DND-41 (cell line): ENCODE measurements around the gene CDK12.

ENCODE experiments used
- ATAC-seq: fragments of 200-7000 bp; cut with Tn5 transposase; 3 replicates; pipeline ENCODE4 v1.9.1; 2021; ENCODE audit warnings: low read depth; ENCODE audit not compliant: insufficient read depth
- DNase-seq: peaks from one replicate; pipeline ENCODE4 v3.0.0-alpha.2; 2020
- H2AFZ ChIP-seq: 2 replicates; pipeline ENCODE4 v1.6.0; 2012; ENCODE audit warnings: low read depth, low read length
- H3K27ac ChIP-seq: 2 replicates; pipeline ENCODE4 v1.5.1; 2012; ENCODE audit warnings: low read length, inconsistent platforms
- H3K27me3 ChIP-seq: fragments of 200-600 bp; sonication (generic); 2 replicates; pipeline ENCODE4 v1.6.0; 2012; ENCODE audit warnings: low read length, mild to moderate bottlenecking, inconsistent platforms; ENCODE audit not compliant: insufficient read depth, poor library complexity
- H3K36me3 ChIP-seq: 2 replicates; pipeline ENCODE4 v1.5.1; 2012; ENCODE audit warnings: low read length, inconsistent platforms; ENCODE audit not compliant: insufficient read depth
- H3K4me1 ChIP-seq: 2 replicates; pipeline ENCODE4 v1.5.1; 2012; ENCODE audit warnings: mild to moderate bottlenecking, low read length; ENCODE audit not compliant: insufficient read depth
- H3K4me2 ChIP-seq: 2 replicates; pipeline ENCODE4 v1.6.0; 2012; ENCODE audit warnings: mild to moderate bottlenecking, moderate library complexity, low read length, inconsistent platforms; ENCODE audit not compliant: insufficient read depth
- H3K4me3 ChIP-seq, 2 experiments: fragments of 200-600 bp in 1 of 2; shearing (Covaris generic) in 1 of 2; 2 replicates each; pipeline ENCODE4 v1.5.1; 2012 to 2016; ENCODE audit warnings: inconsistent platforms in 2 of 2, low read length in 2 of 2, mild to moderate bottlenecking in 2 of 2, low read depth in 1 of 2, moderate library complexity in 1 of 2
- H3K79me2 ChIP-seq: 2 replicates; pipeline ENCODE4 v1.6.0; 2012; ENCODE audit warnings: low read length, inconsistent platforms; ENCODE audit not compliant: insufficient read depth
- H3K9ac ChIP-seq: 2 replicates; pipeline ENCODE4 v1.6.0; 2012; ENCODE audit warnings: low read depth, mild to moderate bottlenecking, inconsistent platforms, low read length, moderate library complexity
- H3K9me3 ChIP-seq: 2 replicates; pipeline ENCODE4 v1.5.1; 2012; ENCODE audit warnings: low read length, moderate library complexity, mild to moderate bottlenecking, inconsistent platforms; ENCODE audit not compliant: insufficient read depth, severe bottlenecking
- H4K20me1 ChIP-seq: 2 replicates; pipeline ENCODE4 v1.6.0; 2012; ENCODE audit warnings: low read length; ENCODE audit not compliant: insufficient read depth
- EZH2 ChIP-seq: IDR thresholded peaks from 3 replicates; pipeline ENCODE4 v1.6.1; 2012; ENCODE audit warnings: borderline replicate concordance, low read depth, mild to moderate bottlenecking, moderate library complexity, low read length, inconsistent platforms; ENCODE audit not compliant: severe bottlenecking
- TF ChIP-seq, protein P1 (sequence below): IDR thresholded peaks from 2 replicates; pipeline ENCODE4 v1.5.1; 2012; ENCODE audit warnings: borderline replicate concordance, low read length, moderate library complexity, mild to moderate bottlenecking; ENCODE audit not compliant: poor library complexity, severe bottlenecking; ENCODE audit errors: extremely low read depth

The CDK12 gene

GRCh38 chr17:39547713-39548478, 86.6 kb downstream of the CDK12 start:
- ATAC-seq (peak; percentile 90), DNase-seq (peak; percentile 75)
- Histone ChIP-seq H3K4me1 (no peaks in the 10 kb centered on the region), H3K27me3 (no peaks in the 10 kb centered on the region), H3K4me2 (no peak overlapping the region), H3K27ac (no peak overlapping the region), H4K20me1 (no peaks in the 10 kb centered on the region), H3K36me3 (peaks cover 38% of the 10 kb centered on the region), H3K9ac (no peak overlapping the region), H3K79me2 (no peaks in the 10 kb centered on the region), H3K4me3 (no peak overlapping the region), H2AFZ (no peak overlapping the region), H3K9me3 (no peaks in the 10 kb centered on the region)
- TF ChIP-seq EZH2, result no peak
- TF ChIP-seq, protein P1, sequence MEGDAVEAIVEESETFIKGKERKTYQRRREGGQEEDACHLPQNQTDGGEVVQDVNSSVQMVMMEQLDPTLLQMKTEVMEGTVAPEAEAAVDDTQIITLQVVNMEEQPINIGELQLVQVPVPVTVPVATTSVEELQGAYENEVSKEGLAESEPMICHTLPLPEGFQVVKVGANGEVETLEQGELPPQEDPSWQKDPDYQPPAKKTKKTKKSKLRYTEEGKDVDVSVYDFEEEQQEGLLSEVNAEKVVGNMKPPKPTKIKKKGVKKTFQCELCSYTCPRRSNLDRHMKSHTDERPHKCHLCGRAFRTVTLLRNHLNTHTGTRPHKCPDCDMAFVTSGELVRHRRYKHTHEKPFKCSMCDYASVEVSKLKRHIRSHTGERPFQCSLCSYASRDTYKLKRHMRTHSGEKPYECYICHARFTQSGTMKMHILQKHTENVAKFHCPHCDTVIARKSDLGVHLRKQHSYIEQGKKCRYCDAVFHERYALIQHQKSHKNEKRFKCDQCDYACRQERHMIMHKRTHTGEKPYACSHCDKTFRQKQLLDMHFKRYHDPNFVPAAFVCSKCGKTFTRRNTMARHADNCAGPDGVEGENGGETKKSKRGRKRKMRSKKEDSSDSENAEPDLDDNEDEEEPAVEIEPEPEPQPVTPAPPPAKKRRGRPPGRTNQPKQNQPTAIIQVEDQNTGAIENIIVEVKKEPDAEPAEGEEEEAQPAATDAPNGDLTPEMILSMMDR, result peak; percentile 96

- no peaks in the 10 kb centered on the region for H3K9me3 ChIP-seq
- H3K36me3 ChIP-seq, result peaks cover 45% of the 10 kb centered on the region
- H3K4me3 ChIP-seq, result no peak overlapping the region
- ATAC-seq (no peak), DNase-seq (no peak)
- TF ChIP-seq, protein P1, result no peak
- no peak for TF ChIP-seq EZH2
- H4K20me1 ChIP-seq, result no peaks in the 10 kb centered on the region
- H3K4me1 ChIP-seq, result no peaks in the 10 kb centered on the region
- no peak overlapping the region for H2AFZ ChIP-seq
- no peak overlapping the region for H3K27ac ChIP-seq
- no peak overlapping the region for H3K4me2 ChIP-seq
- no peak overlapping the region for H3K9ac ChIP-seq
- no peaks in the 10 kb centered on the region for H3K27me3 ChIP-seq
- H3K79me2 ChIP-seq, result no peaks in the 10 kb centered on the region
Observed at GRCh38 chr17:39548494-39549225, 87.4 kb downstream of the CDK12 start.

GRCh38 chr17:39549747-39550573, 88.7 kb downstream of the CDK12 start:
- no peak overlapping the region for H2AFZ ChIP-seq
- H3K36me3 ChIP-seq, result peaks cover 46% of the 10 kb centered on the region
- TF ChIP-seq EZH2, result no peak
- TF ChIP-seq, protein P1, result no peak
- no peaks in the 10 kb centered on the region for H3K27me3 ChIP-seq
- no peaks in the 10 kb centered on the region for H3K79me2 ChIP-seq
- H3K9me3 ChIP-seq, result no peaks in the 10 kb centered on the region
- H3K4me2 ChIP-seq, result no peak overlapping the region
- no peak for ATAC-seq
- H3K4me1 ChIP-seq, result no peaks in the 10 kb centered on the region
- H3K9ac ChIP-seq, result no peak overlapping the region
- no peak overlapping the region for H3K27ac ChIP-seq
- DNase-seq, result no peak
- H3K4me3 ChIP-seq, result no peak overlapping the region
- H4K20me1 ChIP-seq, result no peaks in the 10 kb centered on the region
